SK-N-SH treated with all-trans-retinoic acid at 6 μM for 48 hours (cell line): ENCODE measurements around the gene PRX.

Source experiments
- ATAC-seq: fragments of 200-7000 bp; cut with Tn5 transposase; 3 replicates; pipeline ENCODE4 v1.9.1; 2020; ENCODE audit warnings: mild to moderate bottlenecking, moderate library complexity
- ARNTL ChIP-seq: fragments of 450-650 bp; formaldehyde crosslinking; IDR thresholded peaks from 2 replicates; pipeline ENCODE4 v1.5.0; 2020; ENCODE audit warnings: low read depth, mild to moderate bottlenecking, moderate library complexity, borderline replicate concordance
- BACH2 ChIP-seq: fragments of 250-450 bp; sonication (Bioruptor Pico); IDR thresholded peaks from 2 replicates; pipeline ENCODE4 v1.9.0; 2021; ENCODE audit warnings: mild to moderate bottlenecking, borderline replicate concordance
- CSDC2 ChIP-seq: fragments of 250-450 bp; sonication (Bioruptor Pico); IDR thresholded peaks from 2 replicates; pipeline ENCODE4 v1.5.0; 2020; ENCODE audit warnings: mild to moderate bottlenecking, moderate library complexity
- ESRRG ChIP-seq: fragments of 250-450 bp; sonication (Bioruptor Pico); IDR thresholded peaks from 2 replicates; pipeline ENCODE4 v1.6.1; 2021; ENCODE audit warnings: mild to moderate bottlenecking
- ISL1 ChIP-seq: fragments of 250-450 bp; sonication (Bioruptor Pico); IDR thresholded peaks from 2 replicates; pipeline ENCODE4 v2.1.2; 2022; ENCODE audit warnings: mild to moderate bottlenecking, moderate library complexity
- OSR1 ChIP-seq: fragments of 250-450 bp; sonication (Bioruptor Pico); IDR thresholded peaks from 2 replicates; pipeline ENCODE4 v1.8.0; 2022; ENCODE audit warnings: moderate library complexity, mild to moderate bottlenecking, inconsistent platforms
- SNAI2 ChIP-seq: fragments of 250-450 bp; sonication (Bioruptor Pico); IDR thresholded peaks from 2 replicates; pipeline ENCODE4 v1.5.0; 2020; ENCODE audit warnings: mild to moderate bottlenecking, moderate library complexity
- TCF4 ChIP-seq: fragments of 250-450 bp; sonication (Bioruptor Pico); IDR thresholded peaks from 2 replicates; pipeline ENCODE4 v1.8.0; 2021; ENCODE audit warnings: mild to moderate bottlenecking, moderate library complexity, borderline replicate concordance
- TOX ChIP-seq: fragments of 250-450 bp; sonication (Bioruptor Pico); IDR thresholded peaks from 2 replicates; pipeline ENCODE4 v1.8.0; 2021; ENCODE audit warnings: mild to moderate bottlenecking, moderate library complexity, borderline replicate concordance
- ZC3H10 ChIP-seq: fragments of 250-450 bp; sonication (Bioruptor Pico); IDR thresholded peaks from 2 replicates; pipeline ENCODE4 v1.5.1; 2021; ENCODE audit warnings: mild to moderate bottlenecking, moderate library complexity
- ZFP3 ChIP-seq: fragments of 250-450 bp; sonication (Bioruptor Pico); IDR thresholded peaks from 2 replicates; pipeline ENCODE4 v1.5.0; 2020; ENCODE audit warnings: mild to moderate bottlenecking, moderate library complexity
- ZFP30 ChIP-seq: fragments of 450-650 bp; formaldehyde crosslinking; IDR thresholded peaks from 2 replicates; pipeline ENCODE4 v1.5.0; 2022; ENCODE audit warnings: mild to moderate bottlenecking, moderate library complexity
- ZNF565 ChIP-seq: fragments of 450-650 bp; formaldehyde crosslinking; conservative IDR thresholded peaks from 2 replicates; pipeline ENCODE4 v1.5.0; 2020; ENCODE audit warnings: low read depth, mild to moderate bottlenecking, moderate library complexity
- ZNF70 ChIP-seq: fragments of 450-650 bp; formaldehyde crosslinking; IDR thresholded peaks from 2 replicates; pipeline ENCODE4 v1.5.0; 2020; ENCODE audit warnings: mild to moderate bottlenecking, moderate library complexity
- ZNF8 ChIP-seq: fragments of 450-650 bp; formaldehyde crosslinking; IDR thresholded peaks from 2 replicates; pipeline ENCODE4 v1.5.0; 2020; ENCODE audit warnings: mild to moderate bottlenecking, moderate library complexity
- TF ChIP-seq, protein P1 (sequence below): fragments of 250-450 bp; sonication (Bioruptor Pico); IDR thresholded peaks from 2 replicates; pipeline ENCODE4 v1.5.1; 2020; ENCODE audit warnings: low read depth, mild to moderate bottlenecking, moderate library complexity
- TF ChIP-seq, protein P2 (sequence below): fragments of 250-450 bp; sonication (Bioruptor Pico); IDR thresholded peaks from 2 replicates; pipeline ENCODE4 v1.5.1; 2021; ENCODE audit warnings: mild to moderate bottlenecking, moderate library complexity
- TF ChIP-seq, protein P3 (sequence below): fragments of 250-450 bp; sonication (Bioruptor Pico); IDR thresholded peaks from 2 replicates; pipeline ENCODE4 v1.5.0; 2020; ENCODE audit warnings: mild to moderate bottlenecking, moderate library complexity
- TF ChIP-seq, protein P4 (sequence below): fragments of 250-450 bp; sonication (Bioruptor Pico); IDR thresholded peaks from 2 replicates; pipeline ENCODE4 v1.8.0; 2021; ENCODE audit warnings: low read depth, mild to moderate bottlenecking, moderate library complexity, borderline replicate concordance

PRX gene, protein sequence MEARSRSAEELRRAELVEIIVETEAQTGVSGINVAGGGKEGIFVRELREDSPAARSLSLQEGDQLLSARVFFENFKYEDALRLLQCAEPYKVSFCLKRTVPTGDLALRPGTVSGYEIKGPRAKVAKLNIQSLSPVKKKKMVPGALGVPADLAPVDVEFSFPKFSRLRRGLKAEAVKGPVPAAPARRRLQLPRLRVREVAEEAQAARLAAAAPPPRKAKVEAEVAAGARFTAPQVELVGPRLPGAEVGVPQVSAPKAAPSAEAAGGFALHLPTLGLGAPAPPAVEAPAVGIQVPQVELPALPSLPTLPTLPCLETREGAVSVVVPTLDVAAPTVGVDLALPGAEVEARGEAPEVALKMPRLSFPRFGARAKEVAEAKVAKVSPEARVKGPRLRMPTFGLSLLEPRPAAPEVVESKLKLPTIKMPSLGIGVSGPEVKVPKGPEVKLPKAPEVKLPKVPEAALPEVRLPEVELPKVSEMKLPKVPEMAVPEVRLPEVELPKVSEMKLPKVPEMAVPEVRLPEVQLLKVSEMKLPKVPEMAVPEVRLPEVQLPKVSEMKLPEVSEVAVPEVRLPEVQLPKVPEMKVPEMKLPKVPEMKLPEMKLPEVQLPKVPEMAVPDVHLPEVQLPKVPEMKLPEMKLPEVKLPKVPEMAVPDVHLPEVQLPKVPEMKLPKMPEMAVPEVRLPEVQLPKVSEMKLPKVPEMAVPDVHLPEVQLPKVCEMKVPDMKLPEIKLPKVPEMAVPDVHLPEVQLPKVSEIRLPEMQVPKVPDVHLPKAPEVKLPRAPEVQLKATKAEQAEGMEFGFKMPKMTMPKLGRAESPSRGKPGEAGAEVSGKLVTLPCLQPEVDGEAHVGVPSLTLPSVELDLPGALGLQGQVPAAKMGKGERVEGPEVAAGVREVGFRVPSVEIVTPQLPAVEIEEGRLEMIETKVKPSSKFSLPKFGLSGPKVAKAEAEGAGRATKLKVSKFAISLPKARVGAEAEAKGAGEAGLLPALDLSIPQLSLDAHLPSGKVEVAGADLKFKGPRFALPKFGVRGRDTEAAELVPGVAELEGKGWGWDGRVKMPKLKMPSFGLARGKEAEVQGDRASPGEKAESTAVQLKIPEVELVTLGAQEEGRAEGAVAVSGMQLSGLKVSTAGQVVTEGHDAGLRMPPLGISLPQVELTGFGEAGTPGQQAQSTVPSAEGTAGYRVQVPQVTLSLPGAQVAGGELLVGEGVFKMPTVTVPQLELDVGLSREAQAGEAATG (N-terminal part only)

DNA sequence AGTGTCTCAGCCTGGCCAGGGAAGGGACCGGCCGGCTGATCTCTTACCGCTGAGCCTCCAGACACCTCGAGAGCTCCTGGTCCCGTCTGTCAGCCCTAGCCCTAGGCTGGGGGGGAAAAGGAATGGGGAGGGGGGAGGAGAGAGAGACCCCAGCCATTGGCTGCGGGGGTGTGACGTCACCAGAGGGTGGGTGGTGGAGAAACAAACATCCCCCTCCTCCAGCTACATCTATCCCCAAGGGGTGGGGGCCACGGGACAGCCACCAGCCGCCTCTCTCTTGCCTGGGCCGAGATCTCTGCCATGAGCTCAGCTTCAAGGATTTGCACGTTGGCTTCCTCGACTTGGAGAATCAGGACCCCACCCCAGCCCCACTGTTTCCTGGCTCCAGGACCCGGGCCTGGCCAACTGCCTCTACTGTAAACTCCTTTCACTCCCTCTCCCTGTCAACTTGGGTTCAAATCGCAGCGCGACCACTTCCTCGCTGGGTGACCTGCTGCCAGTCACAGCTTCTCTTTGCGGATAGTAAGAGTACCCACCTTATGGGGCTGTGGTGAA is at the start of gene PRX:
TSS of gene PRX (minus strand) at position 88 of the 555 bp plus-strand sequence. CDS start 5,446 bp downstream, outside the sequence.
- ATAC-seq, result no peak
- TF ChIP-seq ZFP3 (CRISPR knock-in tag) (no peak), ARNTL (CRISPR knock-in tag) (no peak), TCF4 (no peak), ZFP30 (no peak), ZNF70 (CRISPR knock-in tag) (no peak), ZC3H10 (CRISPR knock-in tag) (no peak), TOX (no peak), BACH2 (CRISPR knock-in tag) (no peak), ZNF8 (CRISPR knock-in tag) (no peak), SNAI2 (CRISPR knock-in tag) (no peak), OSR1 (no peak), ISL1 (CRISPR knock-in tag) (no peak), ESRRG (no peak), ZNF565 (CRISPR knock-in tag) (no peak)
- TF ChIP-seq, protein P1, sequence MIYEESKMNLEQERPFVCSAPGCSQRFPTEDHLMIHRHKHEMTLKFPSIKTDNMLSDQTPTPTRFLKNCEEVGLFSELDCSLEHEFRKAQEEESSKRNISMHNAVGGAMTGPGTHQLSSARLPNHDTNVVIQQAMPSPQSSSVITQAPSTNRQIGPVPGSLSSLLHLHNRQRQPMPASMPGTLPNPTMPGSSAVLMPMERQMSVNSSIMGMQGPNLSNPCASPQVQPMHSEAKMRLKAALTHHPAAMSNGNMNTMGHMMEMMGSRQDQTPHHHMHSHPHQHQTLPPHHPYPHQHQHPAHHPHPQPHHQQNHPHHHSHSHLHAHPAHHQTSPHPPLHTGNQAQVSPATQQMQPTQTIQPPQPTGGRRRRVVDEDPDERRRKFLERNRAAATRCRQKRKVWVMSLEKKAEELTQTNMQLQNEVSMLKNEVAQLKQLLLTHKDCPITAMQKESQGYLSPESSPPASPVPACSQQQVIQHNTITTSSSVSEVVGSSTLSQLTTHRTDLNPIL, result no peak
- TF ChIP-seq, protein P2, sequence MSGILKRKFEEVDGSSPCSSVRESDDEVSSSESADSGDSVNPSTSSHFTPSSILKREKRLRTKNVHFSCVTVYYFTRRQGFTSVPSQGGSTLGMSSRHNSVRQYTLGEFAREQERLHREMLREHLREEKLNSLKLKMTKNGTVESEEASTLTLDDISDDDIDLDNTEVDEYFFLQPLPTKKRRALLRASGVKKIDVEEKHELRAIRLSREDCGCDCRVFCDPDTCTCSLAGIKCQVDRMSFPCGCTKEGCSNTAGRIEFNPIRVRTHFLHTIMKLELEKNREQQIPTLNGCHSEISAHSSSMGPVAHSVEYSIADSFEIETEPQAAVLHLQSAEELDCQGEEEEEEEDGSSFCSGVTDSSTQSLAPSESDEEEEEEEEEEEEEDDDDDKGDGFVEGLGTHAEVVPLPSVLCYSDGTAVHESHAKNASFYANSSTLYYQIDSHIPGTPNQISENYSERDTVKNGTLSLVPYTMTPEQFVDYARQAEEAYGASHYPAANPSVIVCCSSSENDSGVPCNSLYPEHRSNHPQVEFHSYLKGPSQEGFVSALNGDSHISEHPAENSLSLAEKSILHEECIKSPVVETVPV (CRISPR knock-in tag), result no peak
- TF ChIP-seq, protein P3, sequence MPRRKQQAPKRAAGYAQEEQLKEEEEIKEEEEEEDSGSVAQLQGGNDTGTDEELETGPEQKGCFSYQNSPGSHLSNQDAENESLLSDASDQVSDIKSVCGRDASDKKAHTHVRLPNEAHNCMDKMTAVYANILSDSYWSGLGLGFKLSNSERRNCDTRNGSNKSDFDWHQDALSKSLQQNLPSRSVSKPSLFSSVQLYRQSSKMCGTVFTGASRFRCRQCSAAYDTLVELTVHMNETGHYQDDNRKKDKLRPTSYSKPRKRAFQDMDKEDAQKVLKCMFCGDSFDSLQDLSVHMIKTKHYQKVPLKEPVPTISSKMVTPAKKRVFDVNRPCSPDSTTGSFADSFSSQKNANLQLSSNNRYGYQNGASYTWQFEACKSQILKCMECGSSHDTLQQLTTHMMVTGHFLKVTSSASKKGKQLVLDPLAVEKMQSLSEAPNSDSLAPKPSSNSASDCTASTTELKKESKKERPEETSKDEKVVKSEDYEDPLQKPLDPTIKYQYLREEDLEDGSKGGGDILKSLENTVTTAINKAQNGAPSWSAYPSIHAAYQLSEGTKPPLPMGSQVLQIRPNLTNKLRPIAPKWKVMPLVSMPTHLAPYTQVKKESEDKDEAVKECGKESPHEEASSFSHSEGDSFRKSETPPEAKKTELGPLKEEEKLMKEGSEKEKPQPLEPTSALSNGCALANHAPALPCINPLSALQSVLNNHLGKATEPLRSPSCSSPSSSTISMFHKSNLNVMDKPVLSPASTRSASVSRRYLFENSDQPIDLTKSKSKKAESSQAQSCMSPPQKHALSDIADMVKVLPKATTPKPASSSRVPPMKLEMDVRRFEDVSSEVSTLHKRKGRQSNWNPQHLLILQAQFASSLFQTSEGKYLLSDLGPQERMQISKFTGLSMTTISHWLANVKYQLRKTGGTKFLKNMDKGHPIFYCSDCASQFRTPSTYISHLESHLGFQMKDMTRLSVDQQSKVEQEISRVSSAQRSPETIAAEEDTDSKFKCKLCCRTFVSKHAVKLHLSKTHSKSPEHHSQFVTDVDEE (CRISPR knock-in tag), result no peak
- TF ChIP-seq, protein P4, sequence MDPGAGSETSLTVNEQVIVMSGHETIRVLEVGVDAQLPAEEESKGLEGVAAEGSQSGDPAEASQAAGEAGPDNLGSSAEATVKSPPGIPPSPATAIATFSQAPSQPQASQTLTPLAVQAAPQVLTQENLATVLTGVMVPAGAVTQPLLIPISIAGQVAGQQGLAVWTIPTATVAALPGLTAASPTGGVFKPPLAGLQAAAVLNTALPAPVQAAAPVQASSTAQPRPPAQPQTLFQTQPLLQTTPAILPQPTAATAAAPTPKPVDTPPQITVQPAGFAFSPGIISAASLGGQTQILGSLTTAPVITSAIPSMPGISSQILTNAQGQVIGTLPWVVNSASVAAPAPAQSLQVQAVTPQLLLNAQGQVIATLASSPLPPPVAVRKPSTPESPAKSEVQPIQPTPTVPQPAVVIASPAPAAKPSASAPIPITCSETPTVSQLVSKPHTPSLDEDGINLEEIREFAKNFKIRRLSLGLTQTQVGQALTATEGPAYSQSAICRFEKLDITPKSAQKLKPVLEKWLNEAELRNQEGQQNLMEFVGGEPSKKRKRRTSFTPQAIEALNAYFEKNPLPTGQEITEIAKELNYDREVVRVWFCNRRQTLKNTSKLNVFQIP (CRISPR knock-in tag), result no peak

DNA sequence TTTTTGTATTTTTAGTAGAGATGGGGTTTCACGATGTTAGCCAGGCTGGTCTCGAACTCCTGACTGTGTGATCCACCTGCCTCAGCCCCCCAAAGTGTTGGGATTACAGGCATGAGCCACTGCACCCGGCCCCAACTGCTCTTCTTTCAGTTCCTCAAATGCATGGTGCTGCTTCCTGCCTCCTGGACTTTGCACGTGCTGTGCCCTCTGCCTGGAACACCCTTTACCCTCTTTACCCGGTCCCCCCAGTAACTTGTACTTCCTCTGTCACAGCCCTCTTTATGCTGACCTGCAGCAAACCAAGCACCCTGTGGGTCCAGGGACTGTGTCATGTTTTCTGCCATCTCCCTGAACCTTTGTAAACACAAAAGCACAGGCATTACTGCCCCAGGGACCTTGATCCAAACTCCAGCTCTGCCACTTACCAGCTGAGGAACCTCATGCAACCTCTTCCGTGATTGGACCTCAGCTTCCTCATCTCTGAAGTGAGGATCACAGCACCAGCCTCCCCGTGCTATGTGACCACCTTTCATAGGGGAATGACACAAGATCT is 48.6 kb upstream of the PRX start:
- ATAC-seq, result no peak
- TF ChIP-seq, protein P2 (CRISPR knock-in tag), result no peak
- no peak for TF ChIP-seq BACH2 (CRISPR knock-in tag)
- no peak for TF ChIP-seq ZNF8 (CRISPR knock-in tag)
- TF ChIP-seq, protein P3 (CRISPR knock-in tag), result no peak
- no peak for TF ChIP-seq ZFP30
- TF ChIP-seq, protein P1, result no peak
- TF ChIP-seq CSDC2 (CRISPR knock-in tag), result no peak
- TF ChIP-seq, protein P4 (CRISPR knock-in tag), result no peak
- TF ChIP-seq ZNF70 (CRISPR knock-in tag), result no peak
- no peak for TF ChIP-seq ZNF565 (CRISPR knock-in tag)
- no peak for TF ChIP-seq ZC3H10 (CRISPR knock-in tag)
